Measurements from ENCODE around the gene SLFN12.
"Not testable (repeated sequence)": the region's sequence is repeated elsewhere in the genome, so short reads cannot be mapped to it uniquely, and the experiment has no call there.

SLFN12 gene

GRCh38 chr17:35432176-35433074, at the start of gene SLFN12:
SLFN12 (minus strand) TSS chr17:35432500; CDS start chr17:35423028, 9,472 bp downstream.
- DNase-seq: no peak

- no peak for DNase-seq
Measured at GRCh38 chr17:35479271-35479670, 47.0 kb upstream of the SLFN12 start.

GRCh38 chr17:35477248-35477647, 44.9 kb upstream of the SLFN12 start:
- DNase-seq: no peak

- DNase-seq: no peak
Measured at GRCh38 chr17:35476283-35476820, 44.1 kb upstream of the SLFN12 start.

- no peak for DNase-seq
Measured at GRCh38 chr17:35468475-35468874, 36.2 kb upstream of the SLFN12 start.

GRCh38 chr17:35467824-35468223, 35.5 kb upstream of the SLFN12 start:
- no peak for DNase-seq

GRCh38 chr17:35460354-35460851, 28.1 kb upstream of the SLFN12 start:
- DNase-seq: peak; percentile 26

GRCh38 chr17:35454035-35454434, 21.7 kb upstream of the SLFN12 start:
- DNase-seq: not testable (repeated sequence)

GRCh38 chr17:35453171-35453570, 20.9 kb upstream of the SLFN12 start:
- DNase-seq: no peak

- no peak for DNase-seq
Measured at GRCh38 chr17:35449371-35449931, 17.2 kb upstream of the SLFN12 start.

- DNase-seq: no peak
Measured at GRCh38 chr17:35448899-35449227, 16.6 kb upstream of the SLFN12 start.

- no peak for DNase-seq
Measured at GRCh38 chr17:35448214-35448898, 16.1 kb upstream of the SLFN12 start, which contains the start of gene SLFN13. SLFN13 (minus strand) TSS chr17:35448766; CDS start chr17:35445680, 3,086 bp downstream.

GRCh38 chr17:35447499-35447898, 15.2 kb upstream of the SLFN12 start:
- DNase-seq: no peak

- no peak for DNase-seq
Measured at GRCh38 chr17:35438433-35438832, 6.1 kb upstream of the SLFN12 start.

GRCh38 chr17:35433075-35433894, 985 bp upstream of the SLFN12 start:
- no peak for DNase-seq

GRCh38 chr17:35429702-35430101, 2.6 kb downstream of the SLFN12 start:
- DNase-seq: no peak

GRCh38 chr17:35428229-35428628, 4.1 kb downstream of the SLFN12 start:
- DNase-seq: no peak

- no peak for DNase-seq
Measured at GRCh38 chr17:35423761-35424160, 8.5 kb downstream of the SLFN12 start.

- DNase-seq: not testable (repeated sequence)
Measured at GRCh38 chr17:35421069-35421468, 11.2 kb downstream of the SLFN12 start.

- no peak for DNase-seq
Measured at GRCh38 chr17:35416659-35417058, 15.6 kb downstream of the SLFN12 start.

GRCh38 chr17:35414707-35415106, 17.6 kb downstream of the SLFN12 start:
- not testable (repeated sequence) for DNase-seq

GRCh38 chr17:35414247-35414646, 18.1 kb downstream of the SLFN12 start:
- DNase-seq: no peak

All from NCI-H187 treated with DMSO at 0.1 percent for 48 hours (cell line).